GM21723 (cell line): ENCODE measurements around the gene ALK.

Source experiments
- ATAC-seq: cut with Tn5 transposase; IDR thresholded peaks from one replicate; pipeline ENCODE4 v1.9.1; 2021; ENCODE audit warnings: mild to moderate bottlenecking, moderate library complexity; ENCODE audit not compliant: unreplicated experiment

ALK gene

GRCh38 chr2:29910465-29910864 lies 10.9 kb downstream of the ALK start:
- ATAC-seq = no peak

- no peak for ATAC-seq
Observed at GRCh38 chr2:29902356-29902755, 19.0 kb downstream of the ALK start.

- no peak for ATAC-seq
Observed at GRCh38 chr2:29900971-29901633, 20.3 kb downstream of the ALK start.

- no peak for ATAC-seq
Observed at GRCh38 chr2:29898999-29899398, 22.4 kb downstream of the ALK start.

GRCh38 chr2:29894822-29895614 lies 26.4 kb downstream of the ALK start:
- no peak for ATAC-seq

GRCh38 chr2:29892585-29893259 lies 28.7 kb downstream of the ALK start:
- no peak for ATAC-seq

GRCh38 chr2:29881089-29881730 lies 40.2 kb downstream of the ALK start:
- ATAC-seq = no peak

GRCh38 chr2:29880084-29880483 lies 41.3 kb downstream of the ALK start:
- no peak for ATAC-seq

GRCh38 chr2:29879456-29879855 lies 41.9 kb downstream of the ALK start:
- no peak for ATAC-seq

GRCh38 chr2:29878898-29879297 lies 42.5 kb downstream of the ALK start:
- no peak for ATAC-seq

GRCh38 chr2:29876374-29876773 lies 45.0 kb downstream of the ALK start:
- no peak for ATAC-seq

- ATAC-seq = no peak
Observed at GRCh38 chr2:29874745-29875144, 46.6 kb downstream of the ALK start.

GRCh38 chr2:29872870-29873269 lies 48.5 kb downstream of the ALK start:
- ATAC-seq = no peak

GRCh38 chr2:29871541-29871940 lies 49.8 kb downstream of the ALK start:
- ATAC-seq = no peak

- no peak for ATAC-seq
Observed at GRCh38 chr2:29865512-29865911, 55.9 kb downstream of the ALK start.

GRCh38 chr2:29864988-29865387 lies 56.4 kb downstream of the ALK start:
- no peak for ATAC-seq

- no peak for ATAC-seq
Observed at GRCh38 chr2:29855924-29856639, 65.3 kb downstream of the ALK start.

- no peak for ATAC-seq
Observed at GRCh38 chr2:29850794-29851193, 70.6 kb downstream of the ALK start.

- ATAC-seq = no peak
Observed at GRCh38 chr2:29848566-29849310, 72.6 kb downstream of the ALK start.

GRCh38 chr2:29847886-29848285 lies 73.5 kb downstream of the ALK start:
- no peak for ATAC-seq
